ENCODE results near the gene FTSJ1.
"Not testable (repeated sequence)": the region's sequence is repeated elsewhere in the genome, so short reads cannot be mapped to it uniquely, and the experiment has no call there.

The FTSJ1 gene

GRCh38 chrX:48498374-48498809 is 22.4 kb downstream of the FTSJ1 start:
- no peak for DNase-seq (ENCODE audit: low spot score)

GRCh38 chrX:48504261-48504660 is 28.3 kb downstream of the FTSJ1 start:
- no peak for DNase-seq (ENCODE audit: low spot score)

- no peak for DNase-seq (ENCODE audit: low spot score)
These were observed 29.5 kb downstream of the FTSJ1 start for GRCh38 chrX:48505481-48505880.

- DNase-seq (ENCODE audit: low spot score), result no peak
These were observed 31.2 kb downstream of the FTSJ1 start for GRCh38 chrX:48507246-48507645.

- peak; percentile 79 for DNase-seq (ENCODE audit: low spot score)
These were observed 32.6 kb downstream of the FTSJ1 start, which contains the start of gene PORCN for GRCh38 chrX:48508400-48509244. Gene PORCN (plus strand): TSS chrX:48508992. CDS start chrX:48509821, 829 bp downstream.

GRCh38 chrX:48509245-48509590 is 33.2 kb downstream of the FTSJ1 start:
- peak; percentile 3 for DNase-seq (ENCODE audit: low spot score)

- DNase-seq (ENCODE audit: low spot score), result no peak
These were observed 33.6 kb downstream of the FTSJ1 start for GRCh38 chrX:48509619-48510018.

- DNase-seq (ENCODE audit: low spot score), result no peak
These were observed 35.6 kb downstream of the FTSJ1 start for GRCh38 chrX:48511560-48511959.

GRCh38 chrX:48512371-48512935 is 36.5 kb downstream of the FTSJ1 start:
- no peak for DNase-seq (ENCODE audit: low spot score)

- DNase-seq (ENCODE audit: low spot score), result no peak
These were observed 37.7 kb downstream of the FTSJ1 start for GRCh38 chrX:48513670-48514069.

- no peak for DNase-seq (ENCODE audit: low spot score)
These were observed 38.3 kb downstream of the FTSJ1 start for GRCh38 chrX:48514126-48514806.

- DNase-seq (ENCODE audit: low spot score), result no peak
These were observed 39.0 kb downstream of the FTSJ1 start for GRCh38 chrX:48514868-48515460.

GRCh38 chrX:48515842-48516241 is 39.8 kb downstream of the FTSJ1 start:
- no peak for DNase-seq (ENCODE audit: low spot score)

GRCh38 chrX:48516285-48516684 is 40.3 kb downstream of the FTSJ1 start:
- DNase-seq (ENCODE audit: low spot score), result no peak

GRCh38 chrX:48516987-48517386 is 41.0 kb downstream of the FTSJ1 start:
- no peak for DNase-seq (ENCODE audit: low spot score)

- not testable (repeated sequence) for DNase-seq (ENCODE audit: low spot score)
These were observed 43.5 kb downstream of the FTSJ1 start for GRCh38 chrX:48519481-48519880.

GRCh38 chrX:48520455-48520854 is 44.5 kb downstream of the FTSJ1 start:
- no peak for DNase-seq (ENCODE audit: low spot score)

GRCh38 chrX:48520976-48521352 is 45.0 kb downstream of the FTSJ1 start:
- DNase-seq (ENCODE audit: low spot score), result no peak

- peak; percentile 96 for DNase-seq (ENCODE audit: low spot score)
These were observed 45.6 kb downstream of the FTSJ1 start, which contains the start of gene EBP for GRCh38 chrX:48521353-48522243. Gene EBP (plus strand): TSS chrX:48521808. CDS start chrX:48523772, 1,964 bp downstream.

GRCh38 chrX:48522291-48522690 is 46.3 kb downstream of the FTSJ1 start:
- no peak for DNase-seq (ENCODE audit: low spot score)

GRCh38 chrX:48523682-48524081 is 47.7 kb downstream of the FTSJ1 start:
- DNase-seq (ENCODE audit: low spot score), result no peak
